HCT116 (cell line): ENCODE measurements around the gene PDE4C. TPM values are rescaled to one million over a fixed set of nuclear protein-coding genes. Genes with fewer than 3 reads are reported as not detected.

Source experiments
- ATAC-seq: fragments of 200-7000 bp; cut with Tn5 transposase; 2 replicates; pipeline ENCODE4 v1.9.1; 2020; ENCODE audit warnings: mild to moderate bottlenecking, moderate library complexity
- BruUV-seq: library from RNA; stranded (reverse); fragments of 400-500 nt; replicated peaks from 2 replicates; lab custom pipeline; 2021; lab: Mats Ljungman, UMichigan
- CTCF ChIA-PET: fragments of 300-600 bp; sonication (Branson Sonifier 250); formaldehyde crosslinking; loops from one replicate; lab custom pipeline; 2021; ENCODE audit warnings: antibody characterized with exemption; lab: Charles Lee
- POLR2A ChIA-PET: fragments of 300-600, 350-600 bp; sonication (Branson Sonifier 250); formaldehyde crosslinking; loops from one replicate; lab custom pipeline; 2021; ENCODE audit warnings: antibody characterized with exemption; lab: Charles Lee
- RAD21 ChIA-PET, 2 experiments: fragments of 300-600 bp; sonication (Branson Sonifier 250); formaldehyde crosslinking; loops; one replicate each; lab custom pipeline; 2023; ENCODE audit warnings: low total read pairs in 2 of 2; ENCODE audit not compliant: uncharacterized antibody in 2 of 2, unreplicated experiment in 2 of 2, low non-redundant PET in 1 of 2; lab: Charles Lee
- DNase-seq: peaks from one replicate; pipeline ENCODE4 v3.0.0-alpha.2; 2010; ENCODE audit warnings: low read depth, low spot score
- H2AFZ ChIP-seq: fragments of 200-600 bp; shearing (Covaris generic), sonication (generic); 2 replicates; pipeline ENCODE4 v1.6.1; 2017; ENCODE audit warnings: low read depth, mixed run types, mixed read lengths, antibody characterized with exemption, low read length; ENCODE audit not compliant: poor library complexity, severe bottlenecking
- H3K27ac ChIP-seq: 2 replicates; pipeline ENCODE4 v1.5.1; 2012; ENCODE audit warnings: low read depth, low read length
- H3K27me3 ChIP-seq: fragments of 200-600 bp; sonication (generic); 2 replicates; pipeline ENCODE4 v1.6.1; 2016; ENCODE audit warnings: mixed run types, low read length, mixed read lengths; ENCODE audit not compliant: insufficient read depth
- H3K36me3 ChIP-seq, 2 experiments: fragments of 200-500 bp in 1 of 2; fragments of 200-600 bp in 1 of 2; sonication (Bioruptor generic) in 1 of 2; sonication (generic) in 1 of 2; 2 replicates each; pipeline versions ENCODE4 v1.5.1 to v1.6.1; 2014 to 2016; ENCODE audit warnings: low read length in 2 of 2, inconsistent platforms in 1 of 2, mixed read lengths in 1 of 2, mixed run types in 1 of 2; ENCODE audit not compliant: insufficient read depth in 2 of 2, control insufficient read depth in 1 of 2
- H3K4me1 ChIP-seq, 2 experiments: fragments of 200-600 bp in 1 of 2; sonication (generic) in 1 of 2; 2 replicates each; pipeline versions ENCODE4 v1.5.1 to v1.6.1; 2012 to 2017; ENCODE audit warnings: low read length in 2 of 2, inconsistent platforms in 1 of 2, mild to moderate bottlenecking in 1 of 2, mixed read lengths in 1 of 2, mixed run types in 1 of 2, moderate library complexity in 1 of 2; ENCODE audit not compliant: insufficient read depth in 2 of 2, control insufficient read depth in 1 of 2
- H3K4me2 ChIP-seq: fragments of 200-600 bp; sonication (generic); 2 replicates; pipeline ENCODE4 v1.6.1; 2017; ENCODE audit warnings: mixed run types, low read length, mixed read lengths
- H3K4me3 ChIP-seq, 2 experiments: fragments of 200-600 bp in 1 of 2; sonication (generic) in 1 of 2; replicated peaks in 1 of 2; 2 replicates each; pipeline ENCODE4 v1.5.1; 2011 to 2016; ENCODE audit warnings: low read length in 2 of 2, control low read depth in 1 of 2, low read depth in 1 of 2, mild to moderate bottlenecking in 1 of 2, mixed read lengths in 1 of 2, mixed run types in 1 of 2
- H3K79me2 ChIP-seq: fragments of 200-600 bp; sonication (generic); 2 replicates; pipeline ENCODE4 v1.6.1; 2017; ENCODE audit warnings: mild to moderate bottlenecking, mixed run types, low read length, moderate library complexity, mixed read lengths; ENCODE audit not compliant: insufficient read depth
- H3K9ac ChIP-seq: fragments of 200-600 bp; sonication (generic); 2 replicates; pipeline ENCODE4 v1.6.1; 2016; ENCODE audit warnings: low read length, mixed read lengths
- H3K9me2 ChIP-seq: fragments of 200-600 bp; sonication (generic), shearing (Covaris generic); 2 replicates; pipeline ENCODE4 v1.6.1; 2017; ENCODE audit warnings: mixed run types, mild to moderate bottlenecking, moderate library complexity; ENCODE audit not compliant: insufficient read depth
- H3K9me3 ChIP-seq, 2 experiments: fragments of 200-500 bp in 1 of 2; fragments of 200-600 bp in 1 of 2; sonication (Bioruptor generic) in 1 of 2; sonication (generic) in 1 of 2; 2 replicates each; pipeline ENCODE4 v1.6.1; 2014 to 2017; ENCODE audit warnings: low read length in 2 of 2, mixed read lengths in 2 of 2, inconsistent platforms in 1 of 2, low read depth in 1 of 2, mild to moderate bottlenecking in 1 of 2, mixed run types in 1 of 2, moderate library complexity in 1 of 2; ENCODE audit not compliant: control insufficient read depth in 1 of 2, insufficient read depth in 1 of 2
- H4K20me1 ChIP-seq: fragments of 200-600 bp; sonication (generic), shearing (Covaris generic); 2 replicates; pipeline ENCODE4 v1.6.1; 2017; ENCODE audit warnings: mixed run types, mild to moderate bottlenecking, moderate library complexity; ENCODE audit not compliant: insufficient read depth
- CTCF ChIP-seq, 3 experiments: fragments of 200-600 bp in 1 of 3; sonication (generic) in 1 of 3; IDR thresholded peaks in 2 of 3; conservative IDR thresholded peaks in 1 of 3; 2 replicates each; pipeline ENCODE4 v1.5.1; 2012 to 2017; ENCODE audit warnings: low read depth in 2 of 3, low read length in 2 of 3, antibody characterized with exemption in 1 of 3, borderline replicate concordance in 1 of 3, control low read depth in 1 of 3, mild to moderate bottlenecking in 1 of 3, mixed read lengths in 1 of 3, mixed run types in 1 of 3, moderate library complexity in 1 of 3; ENCODE audit not compliant: insufficient read depth in 1 of 3
- EZH2phosphoT487 ChIP-seq: fragments of 200-600 bp; IDR thresholded peaks from 2 replicates; pipeline ENCODE4 v1.6.1; 2018; ENCODE audit warnings: antibody characterized with exemption, borderline replicate concordance
- FOSL1 ChIP-seq: IDR thresholded peaks from 2 replicates; pipeline ENCODE4 v1.6.1; 2012; ENCODE audit warnings: low read depth
- POLR2A ChIP-seq: IDR thresholded peaks from 2 replicates; pipeline ENCODE4 v1.7.0; 2011; ENCODE audit warnings: borderline replicate concordance; ENCODE audit not compliant: insufficient read depth, insufficient read length; ENCODE audit errors: extremely low read depth
- POLR2AphosphoS5 ChIP-seq: IDR thresholded peaks from 2 replicates; pipeline ENCODE4 v1.6.1; 2011; ENCODE audit warnings: mild to moderate bottlenecking, low read depth, low read length, moderate library complexity
- RAD21 ChIP-seq: IDR thresholded peaks from 2 replicates; pipeline ENCODE4 v1.6.1; 2012; ENCODE audit warnings: low read depth, mild to moderate bottlenecking
- SIN3A ChIP-seq: IDR thresholded peaks from 2 replicates; pipeline ENCODE4 v1.6.1; 2012; ENCODE audit warnings: low read depth
- SP1 ChIP-seq: IDR thresholded peaks from 2 replicates; pipeline ENCODE4 v1.6.1; 2012; ENCODE audit warnings: low read depth
- SRF ChIP-seq: IDR thresholded peaks from 2 replicates; pipeline ENCODE4 v1.6.1; 2012; ENCODE audit warnings: low read depth
- TCF7L2 ChIP-seq: IDR thresholded peaks from 2 replicates; pipeline ENCODE4 v1.7.0; 2011; ENCODE audit warnings: borderline replicate concordance, inconsistent platforms; ENCODE audit not compliant: insufficient read depth, insufficient read length; ENCODE audit errors: extremely low read depth
- ZFX ChIP-seq: fragments of 450-650 bp; IDR thresholded peaks from 2 replicates; pipeline ENCODE4 v1.6.1; 2017
- ZNF274 ChIP-seq: fragments of 200-500 bp; sonication (Bioruptor generic); IDR thresholded peaks from 2 replicates; pipeline ENCODE4 v1.6.1; 2014; ENCODE audit warnings: mild to moderate bottlenecking, low read depth, low read length, inconsistent platforms
- intact Hi-C: fragments of 100-400 bp; cut with micrococcal nuclease; formaldehyde crosslinking; loops from 2 replicates; pipeline ENCODE4 v1.10.0; 2022
- total RNA-seq: library from RNA; stranded (reverse); gene quantifications from one replicate; pipeline ENCODE4 v1.2.1, GENCODE V29; 2021; ENCODE audit not compliant: unreplicated experiment
- TF ChIP-seq, protein P1 (sequence below): IDR thresholded peaks from 2 replicates; pipeline ENCODE4 v1.6.1; 2012; ENCODE audit warnings: low read depth

Gene PDE4C
- total RNA-seq, 1 experiment from 2014 or later = 1.5 TPM

GRCh38 chr19:18231775-18232174 lies 5.5 kb upstream of the PDE4C start:
- H3K9ac ChIP-seq = no peak overlapping the region
- no peak for DNase-seq
- no peaks in the 10 kb centered on the region for H3K9me2 ChIP-seq
- H2AFZ ChIP-seq = no peak overlapping the region
- H4K20me1 ChIP-seq = no peaks in the 10 kb centered on the region
- H3K4me2 ChIP-seq = peak overlapping the region; percentile 27; the same call in 1 of the 2 replicates
- no peak overlapping the region for H3K4me3 ChIP-seq
- RAD21 ChIA-PET = no interaction called here
- H3K27ac ChIP-seq = no peak overlapping the region
- peaks cover 5% of the 10 kb centered on the region; the same call in 1 of the 2 replicates for H3K27me3 ChIP-seq
- TF ChIP-seq POLR2A (no peak), FOSL1 (no peak)
- H3K9me3 ChIP-seq = no peaks in the 10 kb centered on the region
- H3K4me1 ChIP-seq = peaks cover 2 to 16% of the 10 kb centered on the region in 2 experiments; a peak in 2 of 4 replicates
- H3K79me2 ChIP-seq = no peaks in the 10 kb centered on the region
- POLR2A ChIA-PET = interaction anchor here (0.6 to 0.9 kb wide), 2 partner anchors 11 to 19 kb away, joined by 4 to 5 read pairs; no protein-coding TSS in a partner anchor
- intact Hi-C loops = no loop called here
- CTCF ChIA-PET = interaction anchor here (1.0 to 2.0 kb wide), 2 partner anchors 20 to 23 kb away, joined by 3 to 5 read pairs; no protein-coding TSS in a partner anchor
- ATAC-seq = no peak
- no TSS peak for BruUV-seq
- H3K36me3 ChIP-seq = no peaks in the 10 kb centered on the region

DNA sequence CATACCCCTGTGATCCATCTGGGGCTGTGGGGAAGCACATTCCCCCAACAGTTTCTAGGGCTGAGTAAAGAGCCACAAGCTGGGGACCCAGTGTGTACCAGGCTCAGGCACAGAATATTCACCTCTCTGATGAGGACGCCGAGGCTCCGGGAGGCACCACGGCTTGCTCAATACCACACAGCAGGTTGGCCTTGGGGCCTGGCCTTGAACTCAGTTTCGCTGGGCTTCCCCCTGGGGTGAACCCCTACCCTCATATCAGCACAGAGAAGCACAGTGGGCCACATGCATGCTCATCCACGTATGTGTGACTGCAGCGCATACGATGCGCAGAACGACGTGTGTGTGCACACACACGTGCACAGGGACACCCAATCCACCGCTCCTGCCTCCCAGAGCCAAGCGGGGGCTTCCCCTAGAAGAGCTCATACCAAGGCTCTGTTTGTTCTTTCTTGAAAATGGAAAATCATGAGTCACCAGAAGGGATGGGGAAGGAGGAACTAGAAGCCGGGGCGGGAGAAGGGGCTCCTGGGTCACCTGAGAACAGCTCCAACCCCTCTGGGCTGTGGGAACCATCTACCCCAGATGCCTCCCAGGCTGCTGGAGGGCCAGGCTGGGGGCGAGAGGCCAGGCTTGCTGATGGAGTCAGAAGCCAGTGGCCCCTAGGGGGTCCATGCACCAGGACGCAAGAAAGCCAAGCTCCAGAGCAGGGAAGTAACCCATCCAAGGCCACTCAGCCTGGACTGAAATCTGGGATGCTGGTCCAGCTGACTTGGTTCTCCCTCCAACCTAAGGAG lies 4.9 kb upstream of the PDE4C start:
- RAD21 ChIA-PET = no interaction called here
- Histone ChIP-seq H3K9me2 (no peaks in the 10 kb centered on the region), H2AFZ (no peak overlapping the region), H3K4me1 (peaks cover 2 to 16% of the 10 kb centered on the region in 2 experiments; a peak in 2 of 4 replicates), H3K79me2 (no peaks in the 10 kb centered on the region), H3K4me2 (peak overlapping the region; percentile 27; the same call in 1 of the 2 replicates), H3K9ac (no peak overlapping the region), H3K4me3 (no peak overlapping the region), H3K9me3 (no peaks in the 10 kb centered on the region), H3K36me3 (no peaks in the 10 kb centered on the region), H3K27me3 (peaks cover 5% of the 10 kb centered on the region; the same call in 1 of the 2 replicates), H4K20me1 (no peaks in the 10 kb centered on the region), H3K27ac (no peak overlapping the region)
- POLR2A ChIA-PET = interaction anchor here (0.6 to 0.9 kb wide), 2 partner anchors 10 to 20 kb away, joined by 4 to 5 read pairs; no protein-coding TSS in a partner anchor
- ATAC-seq (no peak), DNase-seq (no peak)
- CTCF ChIA-PET = interaction anchor here (1.0 to 2.0 kb wide), 2 partner anchors 21 to 22 kb away, joined by 3 to 5 read pairs; no protein-coding TSS in a partner anchor
- BruUV-seq = no TSS peak
- intact Hi-C loops = no loop called here
- TF ChIP-seq TCF7L2 = no peak
- no peak for TF ChIP-seq ZFX
- no peak for TF ChIP-seq SRF
- TF ChIP-seq FOSL1 = no peak
- TF ChIP-seq ZNF274 = no peak
- no peak for TF ChIP-seq POLR2AphosphoS5
- no peak for TF ChIP-seq SIN3A
- no peak for TF ChIP-seq SP1
- TF ChIP-seq, protein P1, sequence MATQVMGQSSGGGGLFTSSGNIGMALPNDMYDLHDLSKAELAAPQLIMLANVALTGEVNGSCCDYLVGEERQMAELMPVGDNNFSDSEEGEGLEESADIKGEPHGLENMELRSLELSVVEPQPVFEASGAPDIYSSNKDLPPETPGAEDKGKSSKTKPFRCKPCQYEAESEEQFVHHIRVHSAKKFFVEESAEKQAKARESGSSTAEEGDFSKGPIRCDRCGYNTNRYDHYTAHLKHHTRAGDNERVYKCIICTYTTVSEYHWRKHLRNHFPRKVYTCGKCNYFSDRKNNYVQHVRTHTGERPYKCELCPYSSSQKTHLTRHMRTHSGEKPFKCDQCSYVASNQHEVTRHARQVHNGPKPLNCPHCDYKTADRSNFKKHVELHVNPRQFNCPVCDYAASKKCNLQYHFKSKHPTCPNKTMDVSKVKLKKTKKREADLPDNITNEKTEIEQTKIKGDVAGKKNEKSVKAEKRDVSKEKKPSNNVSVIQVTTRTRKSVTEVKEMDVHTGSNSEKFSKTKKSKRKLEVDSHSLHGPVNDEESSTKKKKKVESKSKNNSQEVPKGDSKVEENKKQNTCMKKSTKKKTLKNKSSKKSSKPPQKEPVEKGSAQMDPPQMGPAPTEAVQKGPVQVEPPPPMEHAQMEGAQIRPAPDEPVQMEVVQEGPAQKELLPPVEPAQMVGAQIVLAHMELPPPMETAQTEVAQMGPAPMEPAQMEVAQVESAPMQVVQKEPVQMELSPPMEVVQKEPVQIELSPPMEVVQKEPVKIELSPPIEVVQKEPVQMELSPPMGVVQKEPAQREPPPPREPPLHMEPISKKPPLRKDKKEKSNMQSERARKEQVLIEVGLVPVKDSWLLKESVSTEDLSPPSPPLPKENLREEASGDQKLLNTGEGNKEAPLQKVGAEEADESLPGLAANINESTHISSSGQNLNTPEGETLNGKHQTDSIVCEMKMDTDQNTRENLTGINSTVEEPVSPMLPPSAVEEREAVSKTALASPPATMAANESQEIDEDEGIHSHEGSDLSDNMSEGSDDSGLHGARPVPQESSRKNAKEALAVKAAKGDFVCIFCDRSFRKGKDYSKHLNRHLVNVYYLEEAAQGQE = no peak
- no peak for TF ChIP-seq EZH2phosphoT487
- no peak for TF ChIP-seq RAD21
- TF ChIP-seq CTCF (IDR thresholded peaks at IDR 0.05 in 2 of 3, conservative IDR thresholded peaks at IDR 0.05 in 1 of 3; ENCODE audit: borderline replicate concordance in 1 of 3, insufficient read depth in 1 of 3, low read depth in 2 of 3, low read length in 2 of 3) = no peak
- TF ChIP-seq POLR2A = no peak
